ENCODE data around the gene SIM1.

Gene SIM1, protein sequence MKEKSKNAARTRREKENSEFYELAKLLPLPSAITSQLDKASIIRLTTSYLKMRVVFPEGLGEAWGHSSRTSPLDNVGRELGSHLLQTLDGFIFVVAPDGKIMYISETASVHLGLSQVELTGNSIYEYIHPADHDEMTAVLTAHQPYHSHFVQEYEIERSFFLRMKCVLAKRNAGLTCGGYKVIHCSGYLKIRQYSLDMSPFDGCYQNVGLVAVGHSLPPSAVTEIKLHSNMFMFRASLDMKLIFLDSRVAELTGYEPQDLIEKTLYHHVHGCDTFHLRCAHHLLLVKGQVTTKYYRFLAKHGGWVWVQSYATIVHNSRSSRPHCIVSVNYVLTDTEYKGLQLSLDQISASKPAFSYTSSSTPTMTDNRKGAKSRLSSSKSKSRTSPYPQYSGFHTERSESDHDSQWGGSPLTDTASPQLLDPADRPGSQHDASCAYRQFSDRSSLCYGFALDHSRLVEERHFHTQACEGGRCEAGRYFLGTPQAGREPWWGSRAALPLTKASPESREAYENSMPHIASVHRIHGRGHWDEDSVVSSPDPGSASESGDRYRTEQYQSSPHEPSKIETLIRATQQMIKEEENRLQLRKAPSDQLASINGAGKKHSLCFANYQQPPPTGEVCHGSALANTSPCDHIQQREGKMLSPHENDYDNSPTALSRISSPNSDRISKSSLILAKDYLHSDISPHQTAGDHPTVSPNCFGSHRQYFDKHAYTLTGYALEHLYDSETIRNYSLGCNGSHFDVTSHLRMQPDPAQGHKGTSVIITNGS

DNA sequence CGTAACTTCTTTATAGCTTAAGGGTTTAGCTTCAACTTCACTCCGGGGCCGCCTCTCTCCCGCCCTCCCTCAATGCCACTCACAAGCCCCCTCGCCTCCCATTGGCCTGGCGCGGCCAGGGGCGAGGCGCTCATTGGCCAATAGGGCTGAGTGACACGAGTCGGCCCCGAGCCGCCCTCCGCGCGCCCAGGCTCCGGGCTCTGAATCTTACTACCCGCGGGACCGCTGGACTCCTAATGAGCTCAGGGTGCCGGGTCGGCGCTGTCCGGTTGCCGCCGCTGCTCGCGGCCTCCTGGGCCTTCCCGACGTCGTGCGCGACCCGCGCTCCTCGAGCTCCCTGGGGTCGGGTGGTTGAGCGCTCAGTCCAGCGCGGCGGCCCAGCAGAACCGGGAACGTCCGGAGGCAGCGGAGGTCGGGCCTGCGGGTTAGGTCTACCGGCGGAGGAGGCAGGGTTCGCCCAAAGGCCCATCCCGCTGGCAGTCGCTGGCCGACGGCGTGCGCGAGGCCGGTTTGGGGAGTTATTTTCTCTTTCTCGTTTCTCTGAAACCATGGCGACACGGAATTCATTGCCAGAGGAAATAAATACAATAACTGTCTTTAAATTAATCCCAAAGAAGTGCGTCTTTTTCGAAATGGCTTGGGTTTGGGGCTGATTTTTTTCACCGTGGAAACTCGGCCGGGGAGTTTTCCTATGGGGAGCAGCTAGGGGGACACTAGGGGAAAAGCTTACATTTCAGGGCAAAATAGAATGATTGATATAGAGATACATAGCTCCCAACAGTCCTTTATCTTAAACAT lies at the start of gene SIM1:
Gene SIM1, minus strand, starts transcription at position 19 of the 798 bp plus-strand sequence. CDS start 1,453 bp downstream, outside the sequence.
- DNase-seq (ENCODE audit: low read depth in 2 of 2) = no peak

DNA sequence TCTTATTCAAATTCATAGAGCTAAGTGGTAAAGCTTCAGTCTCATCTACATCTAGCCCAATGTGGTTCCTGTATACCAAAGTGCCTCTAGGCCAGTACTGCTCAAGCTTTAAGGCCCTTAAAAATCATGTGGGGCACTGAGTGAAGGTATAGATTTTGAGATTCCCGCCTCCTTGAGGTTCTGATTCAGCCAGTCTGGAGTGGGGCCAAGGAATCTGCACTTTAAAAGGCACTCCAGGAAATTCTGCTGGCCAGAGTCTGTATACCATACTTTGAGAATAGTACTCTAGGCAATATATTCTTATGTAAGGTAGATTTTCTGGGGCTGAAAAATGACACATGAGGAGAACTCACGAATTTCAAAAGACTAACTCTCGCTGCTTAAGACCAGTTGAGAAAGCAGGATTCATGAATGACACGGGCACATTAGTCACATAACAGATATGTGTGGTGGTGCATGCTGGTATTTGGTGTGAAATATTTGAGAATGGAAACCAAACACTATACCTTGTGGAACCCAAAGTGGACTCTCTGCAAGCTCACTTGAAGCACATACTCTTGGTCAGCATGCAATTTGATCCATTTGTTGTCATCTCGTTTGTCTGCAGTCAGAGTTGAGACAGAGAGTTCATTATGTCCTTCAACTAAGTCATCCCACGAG lies 47.6 kb upstream of the SIM1 start:
- DNase-seq (ENCODE audit: low read depth in 2 of 2) = no peak

DNA sequence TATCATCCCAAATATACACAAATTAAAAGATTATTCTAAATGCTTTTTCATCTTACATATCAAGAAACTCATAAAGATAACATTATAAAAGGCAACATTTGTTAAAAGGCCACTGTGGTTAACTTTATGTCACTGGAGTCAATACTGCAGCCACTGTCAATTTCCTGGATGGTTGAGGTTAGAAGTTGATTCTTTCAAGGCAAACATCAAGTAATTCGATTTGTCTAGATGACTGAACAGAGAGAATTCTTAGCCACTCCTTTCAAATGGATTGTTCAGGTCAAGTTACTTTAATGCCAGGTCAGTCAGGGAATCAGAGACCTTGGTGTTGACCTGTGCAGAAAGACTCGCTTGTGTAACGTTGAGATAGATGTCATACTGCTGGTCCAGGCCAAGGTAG lies 44.4 kb upstream of the SIM1 start:
- no peak for DNase-seq (ENCODE audit: low read depth in 2 of 2)

DNA sequence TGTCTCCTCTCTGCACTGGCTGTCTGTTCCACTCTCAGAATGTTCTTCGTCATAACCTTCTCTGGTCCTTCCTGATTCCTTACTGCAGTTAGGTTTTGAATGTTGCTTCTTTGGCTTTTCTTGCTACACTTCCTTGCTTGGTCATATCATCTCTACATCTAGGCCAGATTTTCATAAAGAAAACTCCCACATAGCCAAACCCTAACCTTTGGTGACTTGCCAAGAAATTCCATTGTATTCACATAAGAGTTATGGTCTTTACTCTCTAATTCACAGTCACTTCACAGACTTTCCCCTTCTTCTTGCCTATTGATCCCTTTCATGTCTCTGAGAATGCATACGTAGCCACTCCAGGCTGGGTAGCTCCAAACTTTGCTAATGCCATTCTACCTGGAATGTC lies 41.9 kb upstream of the SIM1 start:
- no peak for DNase-seq (ENCODE audit: low read depth in 2 of 2)

DNA sequence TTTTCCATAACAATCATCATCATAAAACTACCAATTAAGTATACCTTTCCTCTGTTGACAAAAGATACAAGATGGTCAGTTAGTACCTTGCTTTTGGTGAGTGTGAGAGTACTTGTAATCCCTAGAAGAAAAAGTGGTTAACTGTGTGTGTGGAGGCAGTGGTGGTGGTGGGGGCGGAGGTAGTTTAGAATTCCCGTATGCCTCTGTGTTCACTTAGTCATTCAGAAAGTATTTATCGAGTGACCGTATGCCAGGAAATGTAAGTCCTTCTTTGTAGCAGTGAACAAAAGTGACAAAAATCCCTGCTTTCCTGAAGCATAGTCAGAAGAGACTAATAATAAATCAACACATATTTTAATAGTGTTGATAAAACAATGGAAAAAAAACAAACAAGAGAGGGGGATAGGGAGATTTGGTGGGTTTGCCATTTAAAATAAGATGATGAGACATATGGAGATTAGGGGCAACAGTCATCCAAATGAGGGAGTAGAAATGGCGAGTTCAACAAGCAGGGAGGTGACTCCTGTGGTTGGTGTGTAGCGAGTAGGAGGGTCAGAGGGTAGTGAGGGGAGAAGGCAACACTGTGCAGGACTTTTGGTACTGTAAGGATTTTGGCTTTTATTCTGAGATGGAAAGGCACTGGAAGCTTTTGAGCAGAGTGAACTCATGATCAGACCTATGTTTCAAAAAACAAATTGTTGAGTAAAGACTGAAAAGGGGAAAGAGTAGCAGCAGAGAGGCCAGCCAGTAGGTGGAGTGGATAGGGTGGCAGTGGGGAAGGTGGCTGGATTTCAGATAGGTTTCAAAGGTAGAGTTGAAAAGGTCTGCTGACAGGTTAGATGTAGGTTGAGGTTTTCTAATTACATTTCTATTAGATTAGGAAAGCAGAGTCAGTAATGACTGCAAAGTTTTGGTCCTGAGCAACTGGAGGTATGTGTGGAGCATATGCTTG lies 40.3 kb upstream of the SIM1 start:
- DNase-seq (ENCODE audit: low read depth in 2 of 2) = no peak

DNA sequence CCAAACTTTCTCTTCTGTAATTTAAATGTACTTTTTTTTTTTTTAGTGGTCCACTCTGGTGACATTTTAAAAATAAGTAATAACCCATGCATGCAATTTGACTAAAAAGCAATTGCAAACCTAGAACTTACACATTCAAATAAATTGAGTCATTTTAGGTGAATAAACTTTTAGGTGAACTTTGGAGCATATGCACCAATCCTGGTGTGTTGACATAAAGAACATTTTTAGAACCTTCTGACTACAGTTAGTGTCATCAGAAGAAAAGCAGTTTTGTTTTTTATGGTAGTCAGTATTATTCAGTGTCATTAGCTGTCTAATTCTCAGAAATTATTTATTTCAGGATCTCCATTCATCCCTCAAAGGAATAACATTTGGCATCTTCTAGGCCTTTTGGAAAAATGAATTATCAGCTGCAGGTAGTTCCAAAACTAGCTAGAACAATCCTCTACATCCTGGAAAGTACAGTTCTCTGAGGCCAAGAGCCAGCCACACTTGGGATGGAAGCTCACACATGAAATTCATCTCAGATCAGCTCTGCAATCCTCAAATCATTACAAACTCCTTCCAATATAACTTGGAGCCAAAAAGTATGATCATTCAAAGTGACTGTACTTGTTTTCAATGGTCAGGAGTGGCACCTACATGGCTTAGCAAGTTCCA lies 38.5 kb upstream of the SIM1 start:
- DNase-seq (ENCODE audit: low read depth in 2 of 2) = no peak

DNA sequence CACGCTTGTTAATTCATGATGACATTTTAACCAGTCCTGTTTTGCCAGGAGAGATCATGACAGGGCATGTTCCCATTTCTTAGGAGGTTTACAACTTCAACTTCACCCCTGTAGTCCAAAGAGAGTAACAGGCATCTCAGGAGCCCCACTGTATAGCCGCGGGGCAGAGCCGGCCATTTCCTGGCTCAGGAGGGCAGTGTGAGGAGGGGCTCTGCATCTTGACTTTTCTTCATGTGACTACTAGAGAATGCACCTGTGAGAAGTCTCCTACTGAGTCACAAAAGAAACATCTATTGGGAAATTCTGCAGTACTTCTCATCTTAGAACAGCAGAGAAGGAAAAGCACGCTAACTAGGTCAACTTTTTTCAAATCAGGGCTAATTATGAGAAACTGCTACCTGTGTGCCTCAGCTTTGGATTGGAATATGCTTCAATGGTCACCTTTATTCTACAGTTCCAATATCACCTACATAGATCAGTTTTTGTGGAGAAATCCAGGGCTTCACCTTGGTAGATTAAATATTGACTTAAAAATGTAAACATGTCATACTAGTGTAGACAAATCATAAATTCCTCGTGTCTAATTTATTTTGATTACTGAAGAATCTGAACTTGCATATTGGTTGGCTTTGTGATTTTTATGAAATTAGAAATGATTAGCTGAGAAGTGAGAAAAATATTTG lies 28.6 kb upstream of the SIM1 start:
- no peak for DNase-seq (ENCODE audit: low read depth in 2 of 2)

DNA sequence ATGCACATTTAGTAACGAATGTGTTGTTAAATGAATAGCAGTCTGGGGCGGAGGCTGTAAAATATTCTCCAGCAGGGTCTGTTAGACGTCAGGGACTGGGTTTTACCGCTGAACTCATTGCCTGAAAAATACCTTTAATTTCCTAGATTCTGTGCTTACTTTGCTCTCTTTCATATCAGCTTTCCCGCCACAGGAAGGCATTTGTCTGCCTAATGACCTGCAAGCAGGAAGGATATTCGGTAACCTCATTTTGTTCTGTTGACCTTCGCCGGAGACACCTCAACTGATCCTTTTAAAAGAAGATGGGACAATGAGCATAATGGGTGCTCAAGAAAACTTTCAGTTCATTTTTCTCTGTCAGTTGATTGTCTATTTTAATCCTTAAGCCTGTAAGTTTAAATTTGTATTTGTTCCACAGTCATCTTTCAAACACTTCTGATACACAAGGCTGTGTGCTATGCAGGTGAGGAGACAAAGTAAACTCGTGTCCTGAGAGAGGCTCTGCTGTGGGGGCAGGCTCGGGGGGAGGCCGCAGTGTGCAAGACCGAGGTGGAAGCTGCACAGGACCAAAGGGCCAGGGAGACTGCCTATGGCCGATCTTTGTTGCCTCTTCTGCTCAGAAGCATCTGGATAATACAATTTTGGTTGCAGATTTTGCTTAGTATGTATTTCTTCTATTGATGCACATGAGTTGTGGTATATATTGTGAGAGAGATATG lies 27.4 kb upstream of the SIM1 start:
- DNase-seq (ENCODE audit: low read depth in 2 of 2) = no peak

DNA sequence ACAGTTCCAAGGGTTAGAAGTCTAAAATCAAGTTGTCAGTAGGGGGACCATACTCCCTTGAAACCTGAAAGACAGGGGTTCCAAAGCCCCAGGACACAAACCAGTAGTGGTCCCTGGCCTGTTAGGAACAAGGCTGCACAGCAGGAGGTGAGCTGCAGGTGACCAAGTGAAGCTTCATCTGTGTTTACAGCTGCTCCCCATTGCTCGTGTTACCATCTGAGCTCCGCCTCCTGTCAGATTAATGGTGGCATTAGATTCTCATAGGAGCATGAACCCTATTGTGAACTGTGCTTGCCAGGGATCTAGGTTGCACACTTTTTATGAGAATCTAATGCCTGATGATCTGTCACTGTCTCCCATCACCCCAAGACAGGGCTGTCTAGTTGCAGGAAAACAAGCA lies 25.3 kb upstream of the SIM1 start:
- no peak for DNase-seq (ENCODE audit: low read depth in 2 of 2)

DNA sequence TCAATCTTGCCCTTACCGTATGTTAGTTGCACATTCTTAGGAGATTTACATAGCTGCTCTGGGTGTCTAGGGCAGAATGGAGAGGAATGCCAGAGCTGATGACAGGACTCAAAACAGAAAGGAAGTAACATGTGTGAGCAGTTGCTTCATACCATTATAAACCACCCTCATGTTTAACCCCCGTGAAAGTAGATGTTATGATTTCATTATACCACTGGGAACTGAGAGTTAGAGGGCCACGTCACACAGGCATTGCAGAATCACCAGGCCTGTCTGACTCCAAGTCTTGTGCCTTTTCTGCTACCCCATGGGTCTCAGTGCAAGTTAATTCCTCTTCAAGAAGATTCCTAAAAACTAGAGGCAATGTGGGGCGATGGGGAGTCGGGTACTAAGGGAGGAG lies 23.5 kb upstream of the SIM1 start:
- DNase-seq (ENCODE audit: low read depth in 2 of 2) = no peak

DNA sequence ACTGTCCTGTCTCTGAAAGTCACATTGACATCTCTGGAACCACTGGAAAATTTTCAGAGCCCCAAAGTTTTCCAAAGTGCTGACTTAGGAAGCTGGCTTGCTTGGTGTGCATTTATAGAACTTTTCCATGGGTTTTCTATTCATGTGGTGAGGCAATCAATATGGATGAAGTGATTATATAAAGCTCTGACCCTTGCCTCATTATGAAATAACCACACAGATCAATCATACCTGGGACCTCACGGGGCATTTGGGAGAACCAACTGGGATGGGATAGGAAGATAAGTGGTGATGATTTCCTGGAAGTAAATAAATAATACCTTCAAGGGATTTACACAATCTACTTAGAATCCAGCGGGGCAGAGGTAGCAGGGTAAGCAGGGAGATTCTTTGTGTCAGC lies 22.9 kb upstream of the SIM1 start:
- no peak for DNase-seq (ENCODE audit: low read depth in 2 of 2)

DNA sequence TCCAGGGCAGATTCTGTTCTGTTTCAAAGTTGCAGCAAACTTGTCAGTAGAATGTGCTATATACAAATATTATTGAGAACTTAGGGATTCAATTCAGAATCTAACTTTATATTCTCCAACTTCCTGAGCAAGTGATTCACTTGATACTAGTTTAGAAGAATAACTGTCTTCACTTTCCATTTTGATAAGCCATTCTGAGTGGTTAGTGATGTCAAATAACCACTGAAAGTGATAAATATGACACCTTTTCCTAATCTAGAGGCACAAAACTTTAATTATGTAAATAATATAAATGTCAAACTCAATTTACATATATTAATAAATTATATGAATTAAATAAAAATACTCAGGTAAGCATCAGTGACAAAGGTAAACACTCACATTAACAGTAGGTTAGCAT lies 20.5 kb upstream of the SIM1 start:
- DNase-seq (ENCODE audit: low read depth in 2 of 2) = no peak

DNA sequence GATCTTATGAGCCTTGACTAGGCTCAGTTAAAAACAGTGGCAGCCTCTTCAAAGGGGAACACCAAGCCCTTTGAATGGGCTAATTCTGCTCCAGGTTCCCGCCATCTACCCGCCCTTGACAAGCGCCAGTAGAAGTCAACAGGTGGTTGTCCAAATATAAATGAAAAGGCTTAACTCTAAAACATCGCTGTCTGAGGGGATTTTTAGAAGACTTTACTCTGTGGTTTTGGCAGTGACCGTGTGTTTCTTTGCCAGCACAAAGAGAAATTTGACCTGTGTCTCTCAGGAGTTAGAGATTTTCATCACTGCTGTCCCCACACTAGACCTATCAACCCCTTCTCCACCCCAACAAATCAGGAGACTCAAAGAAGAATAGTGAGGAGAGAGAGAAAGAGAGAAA lies 19.8 kb upstream of the SIM1 start:
- no peak for DNase-seq (ENCODE audit: low read depth in 2 of 2)

DNA sequence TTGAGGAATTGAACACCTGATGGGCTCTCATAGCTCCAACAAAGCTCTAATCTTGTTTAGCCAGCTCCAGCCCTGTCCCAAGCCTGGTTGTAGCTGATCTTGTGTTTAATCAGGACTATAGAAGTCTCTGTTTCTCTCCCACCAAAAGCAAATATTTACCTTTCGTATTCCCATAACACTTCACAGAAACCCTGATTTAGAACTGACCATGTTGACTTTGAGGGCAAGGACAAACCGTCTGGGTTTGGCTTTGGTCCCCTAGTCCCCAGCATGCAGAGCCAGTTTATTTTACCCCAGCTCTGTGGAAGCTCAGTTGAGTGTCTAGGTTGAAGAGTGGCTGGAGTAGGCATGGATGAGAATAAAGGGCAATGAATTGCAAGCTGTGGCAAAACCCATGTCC lies 18.0 kb upstream of the SIM1 start:
- DNase-seq (ENCODE audit: low read depth in 2 of 2) = no peak

DNA sequence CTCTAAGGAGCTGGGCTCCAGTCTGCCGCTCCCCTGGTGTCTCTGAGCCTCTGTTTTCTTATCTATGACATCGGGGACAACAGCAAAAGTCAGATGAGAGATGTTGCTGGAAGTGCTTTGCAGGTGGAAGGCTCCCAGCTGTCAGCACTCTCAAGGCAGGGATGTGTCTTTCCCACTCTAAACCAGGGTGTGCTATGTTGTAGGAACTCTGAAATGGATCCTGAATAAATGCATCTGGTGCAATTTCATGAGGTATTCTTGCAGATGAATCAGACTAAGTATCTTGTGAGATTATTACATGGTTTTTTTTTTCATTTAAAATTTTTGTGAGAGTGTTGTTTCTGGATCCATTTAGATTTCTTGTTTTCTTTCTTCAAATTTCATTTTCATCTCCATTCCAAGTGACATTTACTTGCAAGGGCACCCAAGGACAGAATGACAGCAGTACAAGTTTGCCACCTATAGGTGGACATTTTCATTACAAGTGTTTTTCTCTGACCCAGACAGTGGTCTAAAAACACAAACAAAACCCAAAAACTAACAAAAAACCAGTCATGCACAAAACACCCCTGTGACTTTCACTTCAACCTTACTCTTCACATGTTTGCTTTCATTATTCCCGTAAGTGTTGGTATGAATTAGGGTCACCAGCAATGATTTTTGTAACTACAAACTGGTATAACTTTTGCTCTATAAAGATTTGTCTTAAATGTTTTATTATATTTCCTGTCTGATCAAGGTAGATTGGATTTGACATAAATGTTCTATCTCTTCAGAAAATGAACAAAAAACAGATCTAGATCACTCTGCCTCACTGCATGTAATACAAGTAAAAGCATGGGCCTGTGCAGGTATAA lies 14.7 kb upstream of the SIM1 start:
- no peak for DNase-seq (ENCODE audit: low read depth in 2 of 2)

DNA sequence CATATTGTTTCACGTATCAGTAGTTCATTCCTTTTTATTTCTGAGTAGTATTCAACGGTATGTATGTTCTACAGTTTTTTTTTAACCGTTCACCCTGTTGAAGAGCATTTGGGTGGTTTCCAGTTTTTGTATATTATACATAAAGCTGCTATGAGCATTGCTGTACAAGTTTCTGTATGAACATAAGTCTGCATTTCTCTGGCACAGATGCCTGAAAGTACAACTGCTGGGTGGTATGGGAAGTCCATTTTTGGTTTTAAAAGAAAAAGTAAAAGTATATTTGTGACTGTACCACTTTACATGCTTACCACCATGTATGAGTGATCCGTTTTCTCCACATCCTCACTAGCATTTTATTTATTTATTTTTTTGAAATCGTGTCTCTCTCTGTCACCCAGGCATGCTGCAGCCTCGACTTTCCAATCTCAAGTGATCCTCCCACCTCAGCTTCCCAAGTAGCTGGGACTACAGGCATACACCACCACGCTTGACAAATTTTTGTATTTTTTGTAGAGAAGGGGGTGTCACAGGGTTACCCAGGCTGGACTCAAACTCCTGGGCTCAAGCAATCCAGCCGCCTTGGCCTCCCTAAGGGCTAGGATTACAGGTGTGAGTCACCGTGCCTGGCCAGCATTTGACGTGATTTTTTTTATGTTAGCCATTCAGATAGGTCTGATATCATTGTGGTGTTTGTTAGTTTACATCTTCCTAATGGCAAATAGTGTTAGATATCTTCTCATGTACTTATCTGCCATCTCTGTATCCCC lies 11.0 kb upstream of the SIM1 start:
- DNase-seq (ENCODE audit: low read depth in 2 of 2) = no peak

DNA sequence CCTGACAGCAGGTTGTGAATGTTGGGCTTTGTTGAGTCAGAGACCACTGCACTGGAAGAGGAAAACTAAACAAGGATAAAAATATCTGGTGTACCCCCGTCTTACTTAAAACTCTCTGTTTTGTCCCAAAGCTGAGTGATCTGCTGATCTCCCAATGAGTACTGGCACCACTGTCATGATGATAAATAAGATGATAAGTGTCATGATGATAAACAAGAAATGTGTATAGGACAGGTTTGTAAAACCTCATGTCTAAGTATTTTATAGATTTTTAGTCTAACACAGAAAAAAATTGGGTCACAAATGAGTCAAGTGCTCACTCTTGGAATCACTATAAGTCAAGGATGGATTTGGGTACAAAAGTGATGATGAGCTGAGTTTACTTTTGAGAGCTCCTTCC lies 8.5 kb upstream of the SIM1 start:
- DNase-seq (ENCODE audit: low read depth in 2 of 2) = no peak

Measured in stimulated activated CD8-positive, alpha-beta memory T cell treated with anti-CD3 and anti-CD28 coated beads, Interleukin-2, amount 100 ng/mL, for 48 hours (primary cell).